Measurements from ENCODE around the gene SPTLC3. TPM values are rescaled to one million over a fixed set of nuclear protein-coding genes. Genes with fewer than 3 reads are reported as not detected.

SPTLC3 gene
- total RNA-seq, 1 donor from 2014 or later: 27.0 TPM

DNA sequence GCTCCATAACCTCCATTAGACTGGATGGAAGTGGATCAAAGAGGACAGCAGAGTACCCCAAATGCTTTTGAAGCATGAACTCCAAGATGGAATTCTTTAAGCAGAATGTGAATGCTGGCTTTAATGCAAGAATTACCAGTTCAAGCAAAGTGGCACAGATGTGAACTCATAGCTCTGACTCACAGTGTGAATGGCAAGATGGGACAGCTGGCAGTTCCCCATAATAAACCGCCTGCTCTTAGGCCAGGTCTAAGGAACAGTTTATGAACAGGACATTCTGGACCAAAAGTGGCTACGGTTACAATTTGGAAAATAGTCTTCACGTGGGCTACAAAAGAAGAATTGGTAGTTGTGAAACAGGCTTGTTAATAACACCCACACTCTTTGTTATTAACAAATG is 76.5 kb downstream of the SPTLC3 start:
- DNase-seq (ENCODE audit: low spot score in 2 of 2, unreplicated experiment in 2 of 2): no peak
- Mint-ChIP-seq H3K27me3 (ENCODE audit: low read depth) (no peaks in the 10 kb centered on the region), H3K4me3 (no peak overlapping the region), H3K4me1 (peaks cover 3% of the 10 kb centered on the region), H3K36me3 (peaks cover 15% of the 10 kb centered on the region), H3K27ac (no peak overlapping the region), H3K9me3 (no peaks in the 10 kb centered on the region)
- TF ChIP-seq, protein P1, sequence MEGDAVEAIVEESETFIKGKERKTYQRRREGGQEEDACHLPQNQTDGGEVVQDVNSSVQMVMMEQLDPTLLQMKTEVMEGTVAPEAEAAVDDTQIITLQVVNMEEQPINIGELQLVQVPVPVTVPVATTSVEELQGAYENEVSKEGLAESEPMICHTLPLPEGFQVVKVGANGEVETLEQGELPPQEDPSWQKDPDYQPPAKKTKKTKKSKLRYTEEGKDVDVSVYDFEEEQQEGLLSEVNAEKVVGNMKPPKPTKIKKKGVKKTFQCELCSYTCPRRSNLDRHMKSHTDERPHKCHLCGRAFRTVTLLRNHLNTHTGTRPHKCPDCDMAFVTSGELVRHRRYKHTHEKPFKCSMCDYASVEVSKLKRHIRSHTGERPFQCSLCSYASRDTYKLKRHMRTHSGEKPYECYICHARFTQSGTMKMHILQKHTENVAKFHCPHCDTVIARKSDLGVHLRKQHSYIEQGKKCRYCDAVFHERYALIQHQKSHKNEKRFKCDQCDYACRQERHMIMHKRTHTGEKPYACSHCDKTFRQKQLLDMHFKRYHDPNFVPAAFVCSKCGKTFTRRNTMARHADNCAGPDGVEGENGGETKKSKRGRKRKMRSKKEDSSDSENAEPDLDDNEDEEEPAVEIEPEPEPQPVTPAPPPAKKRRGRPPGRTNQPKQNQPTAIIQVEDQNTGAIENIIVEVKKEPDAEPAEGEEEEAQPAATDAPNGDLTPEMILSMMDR (IDR thresholded peaks at IDR 0.05; ENCODE audit: unreplicated experiment): no peak

DNA sequence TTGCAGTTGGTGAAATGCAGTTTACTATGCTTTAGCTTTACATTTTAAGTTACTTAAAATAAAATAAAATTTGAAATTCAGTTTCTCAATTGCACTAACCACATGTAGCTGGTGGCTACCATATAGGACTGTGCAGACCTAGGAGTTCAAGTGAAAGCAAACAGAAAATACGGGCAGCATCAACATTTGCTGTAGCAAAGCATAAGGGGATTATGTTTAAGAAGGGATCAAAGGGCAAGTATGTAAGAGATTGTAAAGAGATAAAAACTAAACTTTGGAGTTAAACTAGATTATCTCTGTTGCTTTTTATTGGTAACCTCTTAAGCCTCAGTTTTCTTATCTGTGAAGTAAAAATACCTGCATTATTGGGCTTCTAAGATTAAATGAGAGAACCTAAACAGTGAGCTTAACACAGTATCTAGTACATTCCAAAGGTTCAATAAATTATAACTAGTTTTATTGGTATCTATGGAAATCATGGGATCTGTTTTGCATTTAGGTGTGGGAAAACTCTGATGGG is 81.2 kb downstream of the SPTLC3 start:
- H3K4me1 Mint-ChIP-seq: peaks cover 7% of the 10 kb centered on the region
- DNase-seq (ENCODE audit: low spot score in 2 of 2, unreplicated experiment in 2 of 2): no peak
- no peaks in the 10 kb centered on the region for H3K9me3 Mint-ChIP-seq
- no peaks in the 10 kb centered on the region for H3K27me3 Mint-ChIP-seq (ENCODE audit: low read depth)
- H3K4me3 Mint-ChIP-seq: no peak overlapping the region
- H3K27ac Mint-ChIP-seq: no peak overlapping the region
- TF ChIP-seq, protein P1 (IDR thresholded peaks at IDR 0.05; ENCODE audit: unreplicated experiment): no peak
- peaks cover 21% of the 10 kb centered on the region for H3K36me3 Mint-ChIP-seq

DNA sequence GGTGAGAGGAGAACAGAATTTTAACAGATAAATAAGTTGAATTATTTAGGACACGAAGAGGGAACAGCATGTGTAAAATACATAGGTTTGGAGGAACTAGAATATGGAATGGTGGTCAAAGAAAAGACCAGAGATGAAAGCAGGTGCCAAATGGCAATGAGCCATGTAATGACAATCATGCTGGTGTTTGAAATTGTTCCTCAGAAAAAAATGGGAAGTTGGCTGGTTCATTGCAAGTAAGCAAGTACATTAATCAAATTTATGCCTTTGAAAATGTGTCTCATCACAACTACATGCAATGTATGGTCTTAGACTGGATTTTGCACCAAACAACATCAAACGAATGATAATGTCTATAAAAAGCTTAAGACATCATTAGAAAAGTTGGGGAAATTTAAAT is 83.3 kb downstream of the SPTLC3 start:
- Mint-ChIP-seq H3K27me3 (ENCODE audit: low read depth) (no peaks in the 10 kb centered on the region), H3K27ac (no peak overlapping the region), H3K4me1 (peaks cover 9% of the 10 kb centered on the region), H3K36me3 (peaks cover 19% of the 10 kb centered on the region), H3K4me3 (no peak overlapping the region), H3K9me3 (no peaks in the 10 kb centered on the region)
- no peak for DNase-seq (ENCODE audit: low spot score in 2 of 2, unreplicated experiment in 2 of 2)
- TF ChIP-seq, protein P1 (IDR thresholded peaks at IDR 0.05; ENCODE audit: unreplicated experiment): no peak

DNA sequence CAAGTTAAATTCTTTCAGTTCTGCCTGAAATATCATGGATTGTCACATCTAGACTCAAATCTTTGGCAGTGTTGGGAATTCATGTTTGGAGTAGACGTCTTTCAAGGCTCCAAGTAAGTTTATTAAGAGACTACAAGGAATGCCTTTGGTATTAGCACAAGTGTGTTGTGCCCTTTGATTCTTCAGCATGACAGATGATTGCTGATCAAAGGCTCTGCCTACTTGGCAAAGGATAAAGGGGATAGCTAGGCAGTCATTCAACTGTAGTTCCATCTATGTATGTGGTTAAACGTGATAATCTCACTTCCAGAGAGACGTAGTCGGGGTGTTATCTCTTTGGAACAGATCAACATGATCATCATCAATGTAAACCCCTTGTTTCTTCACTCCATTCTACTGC is 86.2 kb downstream of the SPTLC3 start:
- Mint-ChIP-seq H3K27me3 (ENCODE audit: low read depth) (no peaks in the 10 kb centered on the region), H3K4me3 (no peak overlapping the region), H3K4me1 (peaks cover 12% of the 10 kb centered on the region), H3K9me3 (no peaks in the 10 kb centered on the region), H3K27ac (no peak overlapping the region), H3K36me3 (peaks cover 14% of the 10 kb centered on the region)
- TF ChIP-seq, protein P1 (IDR thresholded peaks at IDR 0.05; ENCODE audit: unreplicated experiment): no peak
- no peak for DNase-seq (ENCODE audit: low spot score in 2 of 2, unreplicated experiment in 2 of 2)

DNA sequence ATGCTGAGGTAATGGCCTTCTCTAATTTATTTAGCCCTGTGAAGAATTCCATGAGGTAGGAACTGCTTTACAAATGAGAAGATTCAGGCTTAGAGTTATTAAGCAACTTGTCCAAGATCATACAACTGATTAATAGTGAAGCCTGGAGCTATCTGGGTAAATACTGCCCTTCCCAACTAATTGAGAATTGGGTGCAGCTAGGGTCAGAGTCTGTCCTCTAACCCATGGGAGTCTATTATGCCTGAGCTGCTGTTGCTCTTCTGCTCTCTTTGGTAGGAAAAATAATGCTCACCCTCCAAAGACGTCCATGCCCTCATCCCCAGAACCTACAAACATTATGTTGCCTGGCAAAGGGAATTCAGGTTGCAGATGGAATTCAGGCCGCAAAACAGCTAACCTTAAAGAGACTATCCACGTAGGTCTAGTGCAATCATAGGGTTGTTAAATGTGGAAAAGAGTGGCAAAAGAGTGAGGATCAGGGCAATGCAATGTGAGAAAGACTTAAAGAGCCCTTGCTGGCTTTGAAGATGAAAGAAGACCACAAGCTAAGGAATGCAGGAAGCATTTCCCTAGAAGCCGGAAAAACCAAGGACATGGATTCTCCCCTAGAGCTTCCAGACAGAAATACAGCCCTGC is 90.1 kb downstream of the SPTLC3 start:
- Mint-ChIP-seq H3K4me1 (peaks cover 8% of the 10 kb centered on the region), H3K27ac (no peak overlapping the region)

More for the DNA sequence above, 90.1 kb downstream of the SPTLC3 start:
- no peak overlapping the region for H3K4me3 Mint-ChIP-seq
- no peaks in the 10 kb centered on the region for H3K9me3 Mint-ChIP-seq
- no peaks in the 10 kb centered on the region for H3K27me3 Mint-ChIP-seq (ENCODE audit: low read depth)
- H3K36me3 Mint-ChIP-seq: peaks cover 6% of the 10 kb centered on the region
- no peak for DNase-seq (ENCODE audit: low spot score in 2 of 2, unreplicated experiment in 2 of 2)
- TF ChIP-seq, protein P1 (IDR thresholded peaks at IDR 0.05; ENCODE audit: unreplicated experiment): no peak
